ENCODE measurements around the gene DCDC2.

The DCDC2 gene

DNA sequence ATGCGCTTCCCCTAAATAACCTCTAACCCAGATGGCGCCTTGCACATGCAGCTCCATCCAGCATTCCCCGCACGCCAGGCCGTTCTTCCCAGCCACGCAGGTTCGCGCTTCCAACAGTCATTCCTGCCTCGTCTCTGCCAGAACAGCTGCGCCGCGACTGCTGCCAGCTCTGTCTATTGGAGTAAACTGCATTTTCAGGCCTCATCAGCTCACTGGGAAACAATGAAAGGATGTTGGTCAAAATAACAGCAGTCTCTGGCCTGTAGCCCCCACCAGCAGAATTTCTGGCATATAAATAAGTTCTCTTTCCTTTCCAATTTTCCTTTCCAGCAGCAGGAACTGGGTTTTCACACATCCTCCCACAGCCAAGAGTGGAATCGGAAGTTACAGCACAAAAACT is 217.3 kb downstream of the DCDC2 start:
- DNase-seq = no peak

DNA sequence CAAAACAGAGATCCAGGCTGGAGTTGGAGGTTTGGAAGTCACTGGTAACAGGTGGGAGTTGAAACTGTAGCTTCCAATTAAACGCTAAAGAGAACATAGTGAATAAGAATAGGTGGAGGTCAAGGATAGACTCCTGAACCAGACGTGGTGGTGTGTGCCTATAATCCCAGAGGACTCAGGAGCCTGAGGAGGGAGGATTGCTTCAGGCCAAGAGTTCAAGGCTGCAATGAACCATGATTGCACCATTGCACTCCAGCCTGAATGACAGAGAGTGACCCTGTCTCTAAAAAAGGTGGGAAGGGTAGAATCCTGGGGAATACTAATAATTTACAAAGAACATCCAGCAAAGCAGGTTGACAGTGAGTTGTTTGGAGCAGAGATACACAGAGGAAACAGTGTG is 218.2 kb downstream of the DCDC2 start:
- DNase-seq = no peak

DNA sequence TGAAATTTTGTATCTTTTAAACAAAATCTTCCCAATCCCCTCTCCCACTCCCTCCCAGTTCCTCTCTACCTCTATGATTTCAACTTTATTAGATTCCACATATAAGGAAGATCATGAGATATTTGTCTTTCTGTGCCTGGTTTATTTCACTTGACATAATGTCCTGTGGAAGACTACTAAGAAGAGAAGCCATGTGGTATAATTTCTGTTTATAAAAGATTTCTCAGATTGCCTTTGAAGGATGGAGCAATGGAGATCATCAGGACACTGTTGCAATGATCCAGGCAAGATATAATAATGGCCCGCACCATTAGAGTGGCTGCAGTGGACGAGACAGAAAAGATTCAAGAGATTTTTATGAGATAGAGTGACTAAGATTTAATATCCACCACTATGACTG is 218.8 kb downstream of the DCDC2 start:
- no peak for DNase-seq

DNA sequence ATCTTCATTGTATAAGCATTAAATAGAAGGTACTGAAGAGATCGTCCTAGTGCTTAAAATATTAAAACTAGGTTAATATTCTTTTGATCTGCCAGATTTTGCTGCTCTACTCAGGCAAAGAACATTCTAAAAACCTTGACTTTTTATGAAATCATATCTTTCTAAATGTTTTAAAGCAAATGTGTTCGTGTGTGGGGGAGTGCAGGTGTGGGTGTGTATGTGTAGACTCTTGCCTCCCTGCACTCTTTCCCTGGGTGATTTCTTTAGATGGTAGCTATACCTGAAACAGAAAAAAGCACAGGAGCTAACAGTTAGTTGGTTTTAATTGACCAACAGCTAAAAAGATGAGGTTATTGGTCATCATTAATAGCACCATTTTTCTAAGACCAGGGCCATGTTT is 226.1 kb downstream of the DCDC2 start:
- DNase-seq = no peak

DNA sequence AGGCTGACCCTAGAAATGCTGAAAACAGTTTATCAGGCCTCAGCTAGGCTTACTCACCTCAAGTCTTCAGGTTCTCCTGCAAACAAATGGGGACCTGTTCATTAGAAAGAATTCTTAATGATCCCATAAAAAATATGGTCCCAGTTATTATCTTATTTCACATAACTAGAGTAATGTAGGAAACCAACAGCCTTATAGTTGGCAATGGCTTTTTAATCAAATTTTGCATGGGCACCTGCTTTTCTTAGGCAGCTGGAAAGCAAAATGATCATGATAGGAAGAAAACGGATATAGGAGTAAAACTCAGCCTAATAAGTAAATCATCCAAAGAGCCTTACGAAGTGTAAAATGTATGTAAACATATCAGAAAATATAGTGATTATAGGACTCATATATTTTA is 230.5 kb downstream of the DCDC2 start:
- no peak for DNase-seq

DNA sequence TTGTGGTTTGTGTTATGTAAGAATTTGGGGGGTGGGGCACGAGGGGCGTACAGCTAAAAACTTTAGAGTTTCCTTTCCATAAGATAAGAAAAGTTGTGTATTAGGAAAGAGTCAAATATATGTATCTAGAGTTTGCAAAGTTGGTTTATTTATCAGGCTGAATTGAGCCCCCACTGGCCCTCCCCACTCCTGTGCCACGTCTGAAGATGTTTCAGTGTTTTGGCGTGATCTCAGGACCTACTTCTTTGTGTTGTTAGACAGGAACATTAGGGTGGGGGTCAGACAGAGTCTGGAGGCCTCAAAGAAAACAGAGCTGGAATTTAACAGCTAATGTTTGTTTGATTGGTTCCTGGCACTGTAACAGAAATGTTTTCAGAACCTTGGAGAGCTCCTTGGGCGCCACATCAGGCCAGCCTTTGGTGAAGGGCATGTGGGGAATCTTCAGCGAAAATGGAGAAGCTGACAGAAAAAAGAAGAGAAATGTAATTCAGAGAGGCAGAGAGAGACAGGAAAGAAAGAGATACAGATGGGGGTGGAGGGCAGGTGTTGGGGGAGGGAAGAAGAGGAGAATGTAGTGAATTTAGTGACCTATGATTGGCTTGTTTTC is 231.2 kb downstream of the DCDC2 start:
- DNase-seq = peak in 1 of 2 donors; percentile 6

DNA sequence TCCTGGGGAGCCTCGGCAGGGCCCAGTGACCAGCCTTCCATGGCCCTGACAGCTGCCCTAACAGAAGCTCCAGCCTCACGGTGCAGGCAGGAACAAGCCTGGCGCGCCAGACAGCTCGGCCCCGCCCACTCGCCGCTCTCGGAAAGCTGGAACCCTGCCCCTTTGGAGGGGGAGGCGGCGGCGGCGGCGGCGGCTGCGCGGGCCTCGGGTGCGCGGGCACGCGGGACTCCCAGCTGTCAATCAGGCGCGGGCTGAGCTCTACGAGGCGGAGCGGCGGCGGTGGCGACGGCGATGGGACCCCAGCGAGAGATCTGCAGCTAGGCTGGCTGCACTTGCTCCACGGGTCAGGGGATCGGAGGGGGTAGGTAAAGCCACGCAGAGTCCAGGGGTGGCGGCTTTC is 231.9 kb downstream of the DCDC2 start, which contains the start of gene NRSN1:
TSS of gene NRSN1 (plus strand) at position 236 of the 400 bp plus-strand sequence. CDS start 8,113 bp downstream, outside the sequence.
- DNase-seq = no peak

DNA sequence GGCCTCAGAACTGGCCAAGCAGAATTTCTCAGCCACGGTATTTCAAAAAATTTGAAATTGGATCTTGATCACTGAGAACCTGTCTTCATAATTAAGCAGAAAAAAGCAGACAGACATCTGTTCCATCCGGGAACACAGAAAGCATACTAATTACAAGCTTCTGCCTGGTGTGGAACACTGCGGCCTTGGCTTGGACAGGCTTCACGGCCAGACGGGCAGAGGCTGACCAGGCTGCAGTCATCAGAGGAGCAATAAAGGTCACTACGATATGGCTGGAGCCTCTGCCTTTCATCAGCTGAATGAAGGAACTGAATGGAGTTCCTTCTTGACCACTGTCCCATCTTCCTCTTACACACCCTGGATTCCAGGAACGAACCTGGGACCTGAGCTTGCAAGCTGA is 235.7 kb downstream of the DCDC2 start:
- no peak for DNase-seq

Data from bone marrow (tissue), 2 donors.